Stimulated activated CD8-positive, alpha-beta memory T cell treated with anti-CD3 and anti-CD28 coated beads, Interleukin-12 subunit alpha, Interleukin-12 subunit beta, amount 100 ng/mL, for 1 hour (primary cell): ENCODE data around the gene STAP1.
"Not testable (repeated sequence)": the region's sequence is repeated elsewhere in the genome, so short reads cannot be mapped to it uniquely, and the experiment has no call there.

Experiments
- DNase-seq: peaks from one replicate; pipeline ENCODE4 v3.0.0-alpha.2; 2020; ENCODE audit warnings: low read depth

The STAP1 gene

GRCh38 chr4:67558493-67558892 lies at the start of gene STAP1:
STAP1 (plus strand) TSS chr4:67558727; CDS start chr4:67558810, 83 bp downstream.
- DNase-seq: no peak

GRCh38 chr4:67512501-67512900 lies 46.0 kb upstream of the STAP1 start:
- no peak for DNase-seq

GRCh38 chr4:67520141-67520540 lies 38.4 kb upstream of the STAP1 start:
- DNase-seq: no peak

- DNase-seq: no peak
These were observed 37.0 kb upstream of the STAP1 start for GRCh38 chr4:67521506-67521905.

- DNase-seq: no peak
These were observed 36.3 kb upstream of the STAP1 start for GRCh38 chr4:67522230-67522629.

GRCh38 chr4:67522851-67523671 lies 35.5 kb upstream of the STAP1 start:
- DNase-seq: no peak

GRCh38 chr4:67524140-67524539 lies 34.4 kb upstream of the STAP1 start:
- DNase-seq: not testable (repeated sequence)

GRCh38 chr4:67531379-67531962 lies 27.1 kb upstream of the STAP1 start:
- no peak for DNase-seq

GRCh38 chr4:67532397-67532796 lies 26.1 kb upstream of the STAP1 start:
- DNase-seq: not testable (repeated sequence)

GRCh38 chr4:67533112-67533511 lies 25.4 kb upstream of the STAP1 start:
- DNase-seq: no peak

GRCh38 chr4:67535280-67535840 lies 23.2 kb upstream of the STAP1 start:
- DNase-seq: no peak

GRCh38 chr4:67539830-67540229 lies 18.7 kb upstream of the STAP1 start:
- DNase-seq: no peak

GRCh38 chr4:67542076-67542475 lies 16.5 kb upstream of the STAP1 start:
- DNase-seq: no peak

- DNase-seq: peak; percentile 84
These were observed 13.1 kb upstream of the STAP1 start, which contains the start of gene CENPC for GRCh38 chr4:67545199-67546003. CENPC (minus strand) TSS chr4:67545503; CDS start chr4:67545355, 148 bp downstream.

- DNase-seq: no peak
These were observed 12.5 kb upstream of the STAP1 start for GRCh38 chr4:67546004-67546356.

GRCh38 chr4:67546971-67547370 lies 11.6 kb upstream of the STAP1 start:
- no peak for DNase-seq

GRCh38 chr4:67549123-67549522 lies 9.4 kb upstream of the STAP1 start:
- no peak for DNase-seq

GRCh38 chr4:67550451-67550850 lies 8.1 kb upstream of the STAP1 start:
- no peak for DNase-seq

- DNase-seq: no peak
These were observed 7.7 kb upstream of the STAP1 start for GRCh38 chr4:67550857-67551256.

GRCh38 chr4:67552146-67552792 lies 6.3 kb upstream of the STAP1 start:
- not testable (repeated sequence) for DNase-seq

- DNase-seq: no peak
These were observed 4.4 kb upstream of the STAP1 start for GRCh38 chr4:67554096-67554495.

GRCh38 chr4:67555447-67555846 lies 3.1 kb upstream of the STAP1 start:
- no peak for DNase-seq
